ENCODE results near the gene AKT1.
"Not testable (repeated sequence)": the region's sequence is repeated elsewhere in the genome, so short reads cannot be mapped to it uniquely, and the experiment has no call there.

AKT1 gene

DNA sequence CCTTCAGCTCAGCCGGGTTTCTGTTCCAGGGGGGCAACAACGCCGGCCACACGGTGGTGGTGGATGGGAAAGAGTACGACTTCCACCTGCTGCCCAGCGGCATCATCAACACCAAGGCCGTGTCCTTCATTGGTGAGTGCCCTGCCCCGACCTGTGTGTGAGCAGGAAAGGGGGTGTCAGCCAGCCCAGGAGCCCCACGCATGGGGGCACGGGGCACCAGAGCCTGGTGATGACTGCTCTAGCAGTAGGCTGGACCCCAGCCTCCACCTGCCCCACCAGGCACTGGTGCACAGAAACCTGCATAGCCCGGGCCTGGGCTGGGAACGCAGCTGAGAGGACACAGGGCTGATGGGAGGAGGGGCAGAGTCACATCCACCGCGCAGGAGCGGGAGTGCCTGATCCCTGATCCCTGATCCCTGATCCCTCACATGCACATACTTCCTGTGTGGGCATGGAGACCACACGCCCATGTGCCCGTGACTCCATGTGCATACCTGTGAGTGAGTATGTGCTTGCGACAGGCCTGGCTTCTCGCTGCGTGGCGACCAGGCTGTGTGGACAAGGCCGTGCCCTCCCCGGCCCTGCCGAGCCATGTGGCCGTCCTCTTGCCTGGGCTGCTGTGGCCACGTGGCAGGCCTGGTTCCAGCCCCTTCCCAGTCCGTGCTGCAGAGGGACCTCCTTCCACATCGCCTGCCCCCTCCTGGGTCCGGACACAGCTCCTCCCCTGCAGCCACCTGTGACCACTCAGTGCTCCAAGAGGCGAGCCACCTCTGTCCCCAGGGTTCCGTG lies 60.4 kb downstream of the AKT1 start:
- no peak for DNase-seq

DNA sequence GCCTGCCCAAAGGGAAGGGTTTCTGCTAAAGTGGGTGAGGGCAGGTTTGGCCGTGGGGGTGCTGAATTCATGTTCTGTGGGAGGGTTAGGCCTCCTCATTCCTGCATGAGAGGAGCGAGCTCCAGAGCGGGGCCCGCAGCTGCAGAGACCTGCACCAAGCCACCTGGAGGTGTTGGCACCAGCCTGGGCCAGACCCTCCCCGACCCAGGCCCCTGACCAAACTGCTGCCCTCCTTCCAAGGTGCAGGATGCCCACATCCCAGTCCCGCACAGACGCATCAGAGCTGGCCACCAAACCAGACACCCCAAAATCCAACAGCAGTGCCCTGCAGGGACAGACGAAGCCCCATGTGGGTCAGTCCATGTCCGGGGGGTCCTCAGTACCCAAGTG lies 61.0 kb downstream of the AKT1 start:
- DNase-seq: no peak

DNA sequence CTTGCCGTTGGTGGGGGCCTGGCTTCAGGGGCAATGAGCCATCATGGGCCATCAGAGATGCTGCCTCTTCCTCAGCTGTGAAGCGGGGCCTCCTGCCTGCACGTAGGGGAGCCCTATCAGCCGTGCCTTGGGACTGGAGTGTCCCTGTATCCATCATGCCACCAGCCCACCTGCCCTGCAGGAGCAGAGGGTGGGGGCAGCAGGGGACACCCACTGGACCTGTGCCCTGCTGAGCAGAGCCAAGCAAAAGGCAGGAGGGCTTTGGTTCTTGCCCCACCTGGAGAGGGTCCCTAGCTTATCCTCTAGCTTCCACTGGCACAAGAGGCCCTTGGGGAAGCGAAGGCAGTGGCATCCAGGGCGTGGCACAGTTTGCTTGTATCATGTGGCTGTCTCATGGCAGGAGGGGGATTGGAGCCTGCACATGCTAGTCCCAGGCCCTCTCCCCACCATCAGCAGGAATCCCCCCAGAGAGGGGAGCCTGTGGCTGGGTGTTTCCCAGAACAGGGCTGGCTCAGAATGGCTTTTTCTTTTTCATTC lies 61.4 kb downstream of the AKT1 start:
- DNase-seq: no peak

DNA sequence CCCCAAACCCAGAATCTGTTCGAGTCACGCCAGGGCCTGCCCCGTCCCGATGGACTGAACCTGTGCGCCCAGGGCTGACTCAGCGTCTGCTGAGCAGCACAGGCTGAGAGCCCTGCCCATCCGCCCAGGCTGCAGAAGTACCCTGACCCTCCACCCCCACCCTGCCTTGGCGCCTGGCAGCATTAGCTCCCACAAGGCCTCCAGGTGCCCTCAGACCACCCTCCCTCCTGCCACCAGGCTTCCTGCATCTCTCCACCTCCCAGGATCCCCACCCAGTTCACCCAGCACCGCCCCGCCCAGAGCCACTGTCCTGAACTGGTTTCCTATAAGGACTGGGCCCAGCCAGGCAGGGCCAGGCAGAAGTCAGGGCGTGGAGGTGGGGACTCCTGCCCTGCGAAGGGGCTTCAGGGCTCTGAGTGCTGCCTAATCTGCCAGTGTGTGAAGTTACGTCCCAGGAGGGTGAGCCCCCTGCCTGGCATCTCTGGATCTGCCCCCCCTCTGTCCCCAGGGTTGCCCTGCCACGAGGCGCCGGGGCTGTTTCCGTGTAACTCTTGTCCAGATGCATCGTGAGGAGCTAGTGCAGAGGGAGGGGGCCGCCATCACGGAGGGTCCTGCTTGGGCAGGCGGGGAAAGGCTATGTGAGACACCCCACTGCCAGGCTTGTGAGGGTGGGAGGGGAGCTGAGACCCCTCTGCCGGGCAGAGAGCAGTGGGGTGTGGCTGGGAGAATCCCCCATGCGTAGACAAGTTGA lies 62.4 kb downstream of the AKT1 start:
- DNase-seq: no peak

DNA sequence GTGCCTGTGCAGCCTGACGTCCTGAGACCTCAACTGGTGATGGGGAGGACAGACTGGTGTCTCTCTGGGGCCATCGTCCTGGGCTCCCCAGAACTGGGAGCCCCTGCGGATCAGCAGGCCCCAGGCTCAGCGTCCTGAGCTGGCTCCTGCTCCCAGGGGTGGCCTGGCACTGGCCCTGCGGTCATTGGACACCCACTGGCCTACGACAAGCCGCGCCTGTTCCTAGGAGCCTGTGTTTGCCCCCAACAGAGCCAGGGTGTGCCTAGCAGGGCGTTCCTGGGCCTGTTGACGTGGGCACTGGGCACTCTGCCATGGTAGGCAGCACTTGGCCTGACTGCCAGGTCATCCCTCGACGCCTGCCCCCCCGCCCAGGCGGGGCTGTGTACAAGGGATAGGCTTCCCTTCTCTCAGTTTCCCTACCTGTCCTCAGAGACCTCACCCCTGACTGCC lies 63.2 kb downstream of the AKT1 start:
- DNase-seq: no peak

DNA sequence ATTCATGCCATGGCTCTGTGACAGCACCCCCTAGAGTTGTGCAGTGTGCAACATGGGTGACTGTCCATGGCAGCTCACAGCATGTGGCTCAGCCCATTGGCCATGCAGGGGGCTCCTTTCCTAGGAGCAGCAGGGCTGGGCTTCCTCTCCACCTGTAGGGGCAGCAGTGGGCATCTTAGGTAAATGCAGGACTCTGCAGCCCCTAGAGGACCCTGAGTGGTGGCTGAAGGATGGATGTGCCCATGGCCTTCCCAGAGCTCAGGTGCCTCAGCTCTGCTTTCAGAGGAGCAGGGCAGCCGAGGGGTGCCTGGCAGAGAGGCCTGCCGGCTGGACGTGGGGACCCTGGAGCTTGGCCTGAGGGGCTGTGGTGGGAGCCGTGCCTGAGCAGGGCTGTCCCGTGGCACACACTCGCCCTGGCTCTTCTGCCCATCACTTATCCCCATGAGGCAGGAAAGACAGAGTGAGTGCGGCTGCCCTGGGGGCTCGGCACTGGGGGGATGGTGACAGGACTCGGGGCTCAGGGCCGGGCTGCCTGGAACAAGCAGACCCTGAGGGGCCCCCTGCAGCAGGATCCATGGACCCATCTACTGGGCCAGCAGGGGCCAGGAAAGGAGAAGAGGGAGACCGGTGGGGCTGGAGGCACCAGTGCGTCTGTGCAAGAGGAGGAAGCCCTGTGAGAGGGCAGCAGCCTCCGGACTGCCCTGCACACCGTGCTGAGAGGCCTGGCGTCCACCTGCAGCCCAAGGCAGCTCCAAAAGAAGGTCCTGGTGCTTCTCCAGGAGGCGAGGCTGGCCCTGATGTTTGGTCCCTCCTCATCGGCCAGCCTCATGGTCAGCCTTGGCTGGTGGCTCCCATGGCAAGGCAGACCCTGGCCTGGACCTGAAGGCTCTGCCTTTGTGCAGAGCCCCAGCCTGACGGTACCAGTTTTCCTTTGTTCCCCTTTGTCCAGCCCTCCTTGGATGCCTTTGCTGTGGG lies 63.9 kb downstream of the AKT1 start:
- DNase-seq: no peak

DNA sequence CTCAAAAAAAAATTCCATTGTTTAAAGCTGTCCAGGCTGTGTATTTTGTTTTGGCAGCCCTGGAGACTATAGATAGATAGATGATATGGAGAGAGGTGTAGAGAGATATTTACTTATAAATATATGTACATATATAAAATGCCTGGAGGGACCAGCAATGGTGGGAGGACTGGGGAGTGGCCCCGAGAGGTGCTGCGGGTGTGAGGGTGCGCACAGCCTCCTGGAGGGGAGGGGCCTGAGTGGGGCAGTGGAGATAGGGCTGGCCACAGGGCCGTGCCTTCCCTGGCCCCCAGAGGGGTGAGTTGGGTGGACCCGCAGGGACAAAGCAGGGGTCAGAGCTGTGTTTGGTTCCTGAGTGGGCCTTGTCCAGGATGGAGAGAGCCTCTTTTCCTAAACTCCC lies 65.1 kb downstream of the AKT1 start:
- DNase-seq: no peak

DNA sequence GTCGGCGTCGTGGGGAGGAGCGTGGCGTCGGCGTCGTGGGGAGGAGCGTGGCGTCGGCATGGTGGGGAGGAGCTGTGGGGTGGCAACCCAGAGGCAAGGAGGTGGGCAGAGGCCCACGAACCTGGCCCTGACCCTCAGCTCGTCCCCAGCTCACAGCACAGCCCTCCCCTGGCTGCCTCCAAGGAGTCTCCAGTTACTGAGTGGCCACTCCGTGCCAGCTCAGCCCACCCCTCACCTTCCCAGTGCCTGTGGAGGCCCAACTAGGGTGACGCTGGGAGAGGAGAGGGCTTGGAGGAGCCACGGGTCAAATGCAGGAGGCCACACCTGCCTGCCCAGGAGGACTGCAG lies 65.7 kb downstream of the AKT1 start:
- DNase-seq: no peak

DNA sequence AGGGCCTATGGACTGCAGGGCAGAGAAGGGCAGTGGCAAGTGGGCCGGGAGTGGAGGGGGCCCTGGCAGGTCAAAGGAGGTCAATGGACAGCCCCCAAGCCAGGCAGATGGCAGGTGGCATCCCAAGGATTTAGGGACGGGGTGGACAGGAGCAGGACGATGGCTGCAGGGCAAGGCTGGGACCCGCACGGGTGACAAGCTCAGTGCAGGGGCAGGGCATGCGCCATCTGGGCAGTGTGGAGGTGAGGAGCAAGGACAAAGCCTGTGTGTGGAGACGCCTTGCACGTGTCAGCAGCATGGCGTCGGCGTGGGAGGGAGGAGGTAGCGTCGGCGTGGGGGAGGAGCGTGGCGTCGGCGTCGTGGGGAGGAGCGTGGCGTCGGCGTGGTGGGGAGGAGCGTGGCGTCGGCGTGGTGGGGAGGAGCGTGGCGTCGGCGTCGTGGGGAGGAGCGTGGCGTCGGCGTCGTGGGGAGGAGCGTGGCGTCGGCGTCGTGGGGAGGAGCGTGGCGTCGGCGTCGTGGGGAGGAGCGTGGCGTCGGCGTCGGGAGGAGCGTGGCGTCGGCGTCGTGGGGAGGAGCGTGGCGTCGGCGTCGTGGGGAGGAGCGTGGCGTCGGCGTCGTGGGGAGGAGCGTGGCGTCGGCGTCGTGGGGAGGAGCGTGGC lies 66.2 kb downstream of the AKT1 start:
- DNase-seq: not testable (repeated sequence)

DNA sequence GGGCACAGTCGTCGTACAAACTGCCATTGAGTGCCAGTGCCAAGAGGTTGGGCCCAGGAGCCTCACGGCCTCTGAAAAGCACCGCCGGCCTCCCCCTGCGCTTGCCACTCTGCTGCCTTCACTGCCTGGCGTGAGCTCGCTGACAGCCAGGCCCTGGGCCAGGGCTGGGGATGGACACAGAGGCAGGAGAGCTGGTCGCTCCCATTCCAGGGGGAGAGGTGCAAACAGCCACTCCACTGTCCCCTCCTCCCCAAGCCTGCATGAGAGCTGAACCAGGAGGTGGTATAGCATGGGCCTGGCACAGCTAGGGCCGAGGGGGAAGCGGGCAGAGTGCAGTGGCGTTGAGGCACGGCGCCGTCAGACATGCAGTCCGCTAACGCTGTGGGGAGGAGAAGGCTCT lies 66.9 kb downstream of the AKT1 start:
- no peak for DNase-seq

DNA sequence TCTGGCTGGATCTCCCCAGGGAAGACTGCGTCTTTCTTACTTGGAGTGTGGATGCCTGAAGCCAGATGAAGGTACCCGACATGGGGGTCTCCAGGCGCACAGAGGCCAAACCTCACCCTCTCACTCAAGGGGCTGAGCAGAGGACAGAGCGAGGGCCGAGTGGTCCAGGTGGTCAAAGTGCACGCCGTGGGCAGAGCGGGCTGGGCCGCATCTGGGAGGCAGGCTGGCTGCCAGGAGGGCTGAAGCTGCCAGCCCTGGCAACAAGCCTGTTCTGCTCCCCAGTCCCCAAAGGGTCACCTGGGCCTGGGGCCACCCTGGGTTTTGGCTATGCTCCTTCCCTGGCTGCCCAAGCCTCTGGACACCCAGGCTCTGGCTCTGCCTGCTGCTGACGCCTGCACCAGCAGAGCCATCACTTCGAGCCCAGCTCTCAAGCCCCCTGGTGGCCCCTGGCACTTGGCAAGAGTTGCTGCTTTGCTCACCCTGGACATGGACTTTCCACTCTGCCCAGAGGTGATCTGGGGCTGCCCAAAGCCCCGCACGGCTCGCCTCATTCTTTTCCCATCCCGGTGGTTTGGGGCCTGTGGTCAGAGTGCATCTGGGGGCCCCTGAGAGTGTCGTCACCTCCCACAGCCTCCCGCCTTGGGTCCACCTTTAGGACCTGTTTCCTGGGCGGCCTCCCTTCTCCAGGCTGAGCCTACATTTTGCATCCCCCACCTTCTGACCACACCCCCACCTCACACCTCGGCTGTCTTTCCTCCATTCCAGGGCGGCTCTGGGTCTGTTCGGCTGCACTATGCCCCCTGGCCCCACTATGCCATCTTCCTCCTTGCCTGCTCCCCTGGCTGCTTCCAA lies 68.7 kb downstream of the AKT1 start:
- no peak for DNase-seq

DNA sequence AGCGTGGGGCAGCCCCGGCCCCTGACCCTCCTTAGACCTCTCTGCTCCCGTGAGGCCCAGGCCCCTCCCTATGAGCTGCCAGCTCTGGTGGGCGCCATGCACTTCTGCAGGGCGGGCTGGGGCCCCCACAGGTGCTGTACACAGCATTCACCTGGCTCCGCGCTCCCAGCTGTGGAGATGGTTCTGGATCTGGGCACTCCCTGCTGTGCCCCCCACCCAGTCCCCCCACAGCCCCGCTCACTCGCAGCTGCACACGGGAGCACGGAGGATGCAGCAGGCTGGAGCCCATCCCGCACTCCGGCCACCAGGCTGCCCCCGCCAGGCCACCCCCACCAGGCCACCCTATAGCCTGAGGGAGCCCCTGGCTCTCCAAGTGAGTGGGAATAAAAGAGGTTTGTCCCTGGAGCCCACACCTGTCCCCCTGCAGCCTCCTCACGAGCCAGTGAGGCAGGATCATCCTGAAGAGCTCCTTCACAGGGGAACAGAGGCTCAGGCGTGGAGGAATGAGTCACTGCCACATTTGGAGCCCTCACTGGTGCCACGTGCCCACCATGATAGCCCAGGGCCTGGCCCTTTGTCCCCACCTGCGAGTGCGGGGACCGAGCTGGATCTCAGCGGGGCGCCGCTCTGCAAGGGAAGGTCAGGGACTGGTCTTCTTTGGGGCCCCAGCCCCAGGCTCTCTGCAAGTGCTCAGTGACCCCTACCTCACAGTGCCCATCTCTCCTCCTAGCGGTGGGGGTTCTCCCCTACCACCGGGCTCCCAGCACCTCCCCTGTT lies 69.6 kb downstream of the AKT1 start:
- DNase-seq: no peak

DNA sequence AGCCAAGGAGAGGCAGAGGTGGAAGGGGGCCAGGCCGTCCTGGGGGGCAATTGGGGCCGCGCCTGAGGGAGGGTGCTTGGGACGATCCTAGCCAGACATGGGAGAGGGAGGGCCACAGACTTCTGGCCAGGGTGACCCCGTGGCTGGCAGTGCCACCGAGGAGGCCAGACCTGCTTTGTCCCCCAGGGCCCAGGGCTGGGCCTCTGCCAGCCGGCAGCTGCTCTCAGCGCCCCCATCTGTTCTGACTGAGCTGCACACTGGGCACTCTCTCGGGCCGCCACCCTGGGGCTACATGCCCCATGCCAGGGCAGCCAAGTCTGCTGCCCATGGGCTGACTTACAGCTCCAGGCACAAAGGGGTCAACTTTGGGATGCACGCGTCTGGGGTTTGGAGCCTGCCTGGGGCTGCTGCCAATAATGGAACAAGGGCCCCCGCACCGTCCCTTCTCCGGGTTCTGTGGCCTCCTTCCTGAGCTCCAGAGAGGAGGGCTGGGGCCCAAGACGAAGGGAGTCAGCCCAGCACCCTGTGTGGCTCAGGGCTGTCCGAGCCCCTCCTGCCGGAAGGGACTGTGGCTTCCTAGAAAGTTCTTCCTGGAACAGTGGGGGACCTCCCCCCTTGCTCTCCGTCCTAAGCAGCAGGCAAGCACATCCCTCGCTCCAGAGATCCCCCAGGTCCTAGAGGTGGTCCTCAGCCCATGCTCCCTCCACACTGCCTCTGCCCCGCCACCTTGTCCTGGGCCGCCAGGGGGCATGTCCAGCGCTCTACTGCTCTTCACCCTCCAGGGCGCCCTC lies 70.4 kb downstream of the AKT1 start:
- peak; percentile 45 for DNase-seq

DNA sequence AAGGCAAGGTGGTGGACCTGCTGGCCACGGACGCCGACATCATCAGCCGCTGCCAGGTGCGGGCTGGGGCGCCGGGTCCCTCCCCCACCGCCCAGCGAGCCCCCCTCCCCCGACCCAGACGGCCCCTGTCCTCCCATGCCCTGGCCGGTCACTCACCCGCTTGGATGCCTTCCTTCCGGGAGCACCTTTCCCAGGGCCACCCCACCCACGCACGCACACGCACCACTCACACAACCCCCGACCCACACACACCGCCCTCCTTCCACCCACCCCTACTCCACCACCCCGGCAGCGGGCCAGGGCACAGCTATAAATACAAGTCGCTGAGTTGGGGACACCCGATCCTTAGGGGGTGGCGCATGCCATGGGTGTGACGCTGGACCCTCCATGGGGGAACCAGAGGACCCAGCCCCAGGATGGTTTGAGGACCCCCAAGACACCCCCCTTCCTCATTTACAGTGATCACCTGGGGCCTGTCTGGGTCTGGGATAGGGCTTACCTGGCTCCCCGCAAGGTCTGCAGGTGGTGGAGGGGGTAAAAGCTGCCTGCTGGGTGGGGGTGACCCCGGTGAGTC lies 71.1 kb downstream of the AKT1 start:
- no peak for DNase-seq

DNA sequence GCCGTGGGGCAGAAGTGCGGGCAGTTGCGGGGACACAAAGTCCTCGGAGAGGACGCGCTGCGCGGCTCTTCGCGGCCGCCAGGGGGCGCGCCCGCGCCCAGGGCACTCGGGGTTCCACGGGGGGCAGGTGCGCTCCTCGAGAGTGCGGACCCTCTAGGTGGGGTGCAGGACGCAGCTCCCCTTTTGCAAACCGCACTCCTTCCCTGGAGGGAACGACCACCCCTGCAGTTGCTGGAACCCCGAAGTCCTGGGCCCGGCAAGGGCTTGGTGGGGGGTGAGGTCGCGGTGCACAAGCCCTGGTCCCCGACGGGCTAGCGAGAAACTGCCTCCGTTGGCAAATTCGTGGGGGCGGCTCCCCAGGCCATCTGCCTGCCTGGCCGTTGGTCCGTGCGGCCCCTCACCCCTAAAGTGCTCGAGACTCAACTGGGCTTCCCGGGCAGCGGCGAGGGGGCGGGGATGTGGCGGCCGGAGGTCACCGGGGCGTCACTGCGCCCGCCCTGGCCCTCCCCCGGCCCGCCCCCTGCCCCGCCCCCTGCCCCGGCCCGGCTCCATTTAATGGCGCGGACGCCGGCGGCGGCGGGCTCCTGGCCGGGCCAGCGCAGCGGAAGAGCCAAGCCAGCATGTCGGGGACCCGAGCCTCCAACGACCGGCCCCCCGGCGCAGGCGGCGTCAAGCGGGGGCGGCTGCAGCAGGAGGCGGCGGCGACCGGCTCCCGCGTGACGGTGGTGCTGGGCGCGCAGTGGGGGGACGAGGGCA lies 71.7 kb downstream of the AKT1 start, which contains the start of gene ADSS1:
Gene ADSS1 (plus strand): TSS at position 579 of the 756 bp plus-strand sequence. CDS start 42 bp downstream, at position 621.
- DNase-seq: peak; percentile 60

DNA sequence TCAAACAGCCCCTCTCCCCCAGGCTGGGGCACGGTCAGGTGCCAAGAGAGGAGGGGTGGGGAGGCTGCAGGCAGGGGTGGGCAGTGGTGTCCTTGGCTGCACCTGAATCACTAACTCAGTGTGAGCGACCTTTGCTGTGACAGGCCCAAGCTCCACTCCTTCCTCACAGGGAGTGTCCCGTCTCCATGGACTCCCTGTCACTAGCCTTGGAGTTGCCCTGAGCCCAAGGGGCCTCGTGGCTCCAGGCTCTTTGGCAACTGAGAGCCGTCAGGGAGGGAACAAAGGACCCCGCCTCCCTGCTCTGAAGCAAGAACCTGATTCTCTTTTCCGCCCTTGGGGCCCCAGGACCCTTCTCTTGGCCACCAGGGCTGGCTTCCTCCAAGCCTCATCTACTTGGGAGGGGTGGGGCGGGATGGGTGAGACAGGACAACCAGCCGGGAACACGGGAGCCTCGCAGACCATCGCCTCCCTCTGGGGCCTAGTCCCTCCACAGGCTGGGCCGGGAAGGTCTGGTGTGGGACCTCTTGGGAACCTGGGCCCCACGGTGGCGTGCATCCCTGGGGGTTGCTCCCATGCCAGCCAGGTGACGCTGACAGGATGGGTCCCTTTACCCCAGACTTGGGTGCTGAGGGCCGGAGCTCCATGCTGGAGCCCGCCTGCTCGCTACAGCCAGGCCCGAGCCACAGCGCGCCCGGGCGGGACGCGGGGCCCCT lies 72.5 kb downstream of the AKT1 start:
- no peak for DNase-seq

DNA sequence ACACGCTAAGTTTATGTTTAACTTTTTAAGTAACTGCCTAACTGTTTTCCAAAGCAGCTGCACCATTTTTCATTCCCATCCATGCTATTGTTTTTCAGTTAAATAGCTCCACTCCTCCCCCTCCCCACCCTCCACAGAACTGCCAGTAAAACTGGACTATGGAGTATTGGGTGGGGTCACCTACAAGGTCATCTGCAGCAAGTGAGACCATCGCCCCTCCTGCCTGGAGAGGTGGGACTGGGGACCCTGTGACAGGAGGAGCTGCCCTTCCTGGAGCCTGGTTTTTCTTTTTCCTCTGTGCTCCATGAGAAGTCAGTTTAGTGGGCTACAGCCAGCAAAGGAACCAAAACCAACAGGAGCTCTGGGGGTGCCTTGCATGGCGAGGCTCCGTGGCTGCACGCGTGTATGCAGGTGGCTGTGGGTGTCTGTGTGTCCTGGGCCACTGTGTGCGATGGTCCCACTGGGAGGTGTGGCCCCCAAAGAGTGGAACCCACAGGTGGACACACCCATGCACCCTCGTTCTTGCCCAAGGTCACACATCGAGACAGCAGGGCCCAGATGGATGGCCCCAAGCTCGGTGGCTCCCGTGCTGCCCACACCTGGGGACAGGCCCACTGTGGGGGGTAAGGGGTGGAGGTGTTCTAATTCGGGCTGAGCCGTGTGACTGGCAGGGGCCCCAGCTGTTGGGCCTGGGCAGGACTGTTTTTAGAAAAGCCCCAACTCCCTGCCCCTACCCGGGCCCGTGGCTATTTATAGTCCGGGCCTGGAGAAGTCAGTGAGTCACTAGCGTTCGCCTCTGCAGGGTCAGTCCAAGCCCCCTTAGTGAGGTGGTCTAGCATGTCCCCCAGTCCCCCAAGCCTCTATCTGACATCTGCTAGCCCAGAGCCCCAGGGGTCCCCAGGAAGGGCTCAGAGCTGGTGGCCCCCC lies 73.8 kb downstream of the AKT1 start:
- no peak for DNase-seq
